Measurements from ENCODE around the gene TMEM44.
"Not testable (repeated sequence)": the region's sequence is repeated elsewhere in the genome, so short reads cannot be mapped to it uniquely, and the experiment has no call there.

TMEM44 gene

GRCh38 chr3:194630681-194631080, 2.5 kb downstream of the TMEM44 start:
- H4K91ac ChIP-seq (ENCODE audit: low read depth, low read length); H2BK120ac ChIP-seq (ENCODE audit: insufficient read depth, low read length, poor library complexity); H3K27ac ChIP-seq (ENCODE audit: low read depth, low read length); H3K23ac ChIP-seq (ENCODE audit: low read length); H3K14ac ChIP-seq (ENCODE audit: low read length); H3K18ac ChIP-seq (ENCODE audit: low read length); H3K4me3 ChIP-seq (ENCODE audit: low read depth, low read length); H4K12ac ChIP-seq (ENCODE audit: low read depth, low read length); H3K27me3 ChIP-seq (ENCODE audit: insufficient read depth, low read length); H3K79me1 ChIP-seq (ENCODE audit: low read length); H2BK5ac ChIP-seq (ENCODE audit: low read depth, low read length, poor library complexity); H2BK12ac ChIP-seq (ENCODE audit: low read length); H3K4ac ChIP-seq (ENCODE audit: low read depth, low read length); H3K9ac ChIP-seq (ENCODE audit: low read length); H3K4me1 ChIP-seq (ENCODE audit: control insufficient read depth in 1 of 2, insufficient read depth in 2 of 2, low read length in 2 of 2); H2AFZ ChIP-seq (ENCODE audit: insufficient read depth, low read length, poor library complexity); H2AK5ac ChIP-seq (ENCODE audit: low read length); H3K79me2 ChIP-seq (ENCODE audit: control insufficient read depth, insufficient read depth, low read length, poor library complexity); H3K4me2 ChIP-seq (ENCODE audit: low read length); DNase-seq; H4K8ac ChIP-seq (ENCODE audit: low read depth, low read length): not testable (repeated sequence)
- Histone ChIP-seq H3K36me3 (ENCODE audit: control insufficient read depth in 1 of 2, insufficient read depth in 2 of 2, low read length in 2 of 2) (peaks cover 19 to 26% of the 10 kb centered on the region in 2 experiments), H3K9me3 (ENCODE audit: insufficient read depth, low read depth, low read length) (peaks cover 16% of the 10 kb centered on the region)
- no CpG with 5 or more reads among the region's 29 CpGs for WGBS (ENCODE audit: extremely low coverage, insufficient coverage, insufficient read length)

GRCh38 chr3:194624956-194625355, 8.3 kb downstream of the TMEM44 start:
- Histone ChIP-seq H3K36me3 (ENCODE audit: control insufficient read depth in 1 of 2, insufficient read depth in 2 of 2, low read length in 2 of 2) (peaks cover 15 to 35% of the 10 kb centered on the region in 2 experiments), H3K4me2 (ENCODE audit: low read length) (no peak overlapping the region), H4K8ac (ENCODE audit: low read depth, low read length) (no peak overlapping the region), H4K12ac (ENCODE audit: low read depth, low read length) (no peak overlapping the region), H2BK120ac (ENCODE audit: insufficient read depth, low read length, poor library complexity) (no peak overlapping the region), H3K27me3 (ENCODE audit: insufficient read depth, low read length) (no peaks in the 10 kb centered on the region), H2BK5ac (ENCODE audit: low read depth, low read length, poor library complexity) (no peak overlapping the region), H2AFZ (ENCODE audit: insufficient read depth, low read length, poor library complexity) (no peak overlapping the region), H3K23ac (ENCODE audit: low read length) (no peak overlapping the region), H3K4me3 (ENCODE audit: low read depth, low read length) (peak overlapping the region; percentile 63), H3K79me1 (ENCODE audit: low read length) (no peaks in the 10 kb centered on the region), H3K9ac (ENCODE audit: low read length) (no peak overlapping the region), H3K79me2 (ENCODE audit: control insufficient read depth, insufficient read depth, low read length, poor library complexity) (no peaks in the 10 kb centered on the region), H3K18ac (ENCODE audit: low read length) (no peak overlapping the region), H3K9me3 (ENCODE audit: insufficient read depth, low read depth, low read length) (peaks cover 7% of the 10 kb centered on the region), H2BK12ac (ENCODE audit: low read length) (no peak overlapping the region), H3K4ac (ENCODE audit: low read depth, low read length) (no peak overlapping the region), H2AK5ac (ENCODE audit: low read length) (no peak overlapping the region), H3K4me1 (ENCODE audit: control insufficient read depth in 1 of 2, insufficient read depth in 2 of 2, low read length in 2 of 2) (peaks cover 0 to 4% of the 10 kb centered on the region in 2 experiments), H3K27ac (ENCODE audit: low read depth, low read length) (no peak overlapping the region), H3K14ac (ENCODE audit: low read length) (no peak overlapping the region), H4K91ac (ENCODE audit: low read depth, low read length) (no peak overlapping the region)
- WGBS (ENCODE audit: extremely low coverage, insufficient coverage, insufficient read length), result no CpG with 5 or more reads among the region's 6 CpGs
- DNase-seq, result no peak

- H2AFZ ChIP-seq (ENCODE audit: insufficient read depth, low read length, poor library complexity), result no peak overlapping the region
- no peak overlapping the region for H3K27ac ChIP-seq (ENCODE audit: low read depth, low read length)
- H3K79me1 ChIP-seq (ENCODE audit: low read length), result no peaks in the 10 kb centered on the region
- H3K23ac ChIP-seq (ENCODE audit: low read length), result no peak overlapping the region
- DNase-seq, result no peak
- H2BK12ac ChIP-seq (ENCODE audit: low read length), result no peak overlapping the region
- no peak overlapping the region for H4K12ac ChIP-seq (ENCODE audit: low read depth, low read length)
- H3K4me2 ChIP-seq (ENCODE audit: low read length), result no peak overlapping the region
- no peak overlapping the region for H3K18ac ChIP-seq (ENCODE audit: low read length)
- H3K9ac ChIP-seq (ENCODE audit: low read length), result no peak overlapping the region
- no peaks in the 10 kb centered on the region for H3K79me2 ChIP-seq (ENCODE audit: control insufficient read depth, insufficient read depth, low read length, poor library complexity)
- H3K9me3 ChIP-seq (ENCODE audit: insufficient read depth, low read depth, low read length), result peaks cover 2% of the 10 kb centered on the region
- no peak overlapping the region for H2AK5ac ChIP-seq (ENCODE audit: low read length)
- H3K36me3 ChIP-seq (ENCODE audit: control insufficient read depth in 1 of 2, insufficient read depth in 2 of 2, low read length in 2 of 2), result peaks cover 10 to 34% of the 10 kb centered on the region in 2 experiments
- H4K8ac ChIP-seq (ENCODE audit: low read depth, low read length), result no peak overlapping the region
- no peak overlapping the region for H3K14ac ChIP-seq (ENCODE audit: low read length)
- no peak overlapping the region for H2BK120ac ChIP-seq (ENCODE audit: insufficient read depth, low read length, poor library complexity)
- no peak overlapping the region for H2BK5ac ChIP-seq (ENCODE audit: low read depth, low read length, poor library complexity)
- no peak overlapping the region for H4K91ac ChIP-seq (ENCODE audit: low read depth, low read length)
- H3K4ac ChIP-seq (ENCODE audit: low read depth, low read length), result no peak overlapping the region
- WGBS (ENCODE audit: extremely low coverage, insufficient coverage, insufficient read length), result no CpG with 5 or more reads among the region's 25 CpGs
- H3K27me3 ChIP-seq (ENCODE audit: insufficient read depth, low read length), result no peaks in the 10 kb centered on the region
- H3K4me1 ChIP-seq (ENCODE audit: control insufficient read depth in 1 of 2, insufficient read depth in 2 of 2, low read length in 2 of 2), result peaks cover 0 to 4% of the 10 kb centered on the region in 2 experiments
- H3K4me3 ChIP-seq (ENCODE audit: low read depth, low read length), result no peak overlapping the region
These were observed 9.5 kb downstream of the TMEM44 start for GRCh38 chr3:194623449-194624290.

- no peak for DNase-seq
- no peaks in the 10 kb centered on the region for H3K79me1 ChIP-seq (ENCODE audit: low read length)
- H3K9me3 ChIP-seq (ENCODE audit: insufficient read depth, low read depth, low read length), result peaks cover 2% of the 10 kb centered on the region
- H3K4me3 ChIP-seq (ENCODE audit: low read depth, low read length), result no peak overlapping the region
- H2BK5ac ChIP-seq (ENCODE audit: low read depth, low read length, poor library complexity), result no peak overlapping the region
- no peak overlapping the region for H2BK12ac ChIP-seq (ENCODE audit: low read length)
- no peak overlapping the region for H3K18ac ChIP-seq (ENCODE audit: low read length)
- no peaks in the 10 kb centered on the region for H3K27me3 ChIP-seq (ENCODE audit: insufficient read depth, low read length)
- peaks cover 9 to 36% of the 10 kb centered on the region in 2 experiments for H3K36me3 ChIP-seq (ENCODE audit: control insufficient read depth in 1 of 2, insufficient read depth in 2 of 2, low read length in 2 of 2)
- H3K4me2 ChIP-seq (ENCODE audit: low read length), result no peak overlapping the region
- no peak overlapping the region for H4K8ac ChIP-seq (ENCODE audit: low read depth, low read length)
- H3K79me2 ChIP-seq (ENCODE audit: control insufficient read depth, insufficient read depth, low read length, poor library complexity), result no peaks in the 10 kb centered on the region
- no CpG with 5 or more reads among the region's 26 CpGs for WGBS (ENCODE audit: extremely low coverage, insufficient coverage, insufficient read length)
- H4K12ac ChIP-seq (ENCODE audit: low read depth, low read length), result no peak overlapping the region
- no peak overlapping the region for H2AFZ ChIP-seq (ENCODE audit: insufficient read depth, low read length, poor library complexity)
- no peak overlapping the region for H3K23ac ChIP-seq (ENCODE audit: low read length)
- no peak overlapping the region for H4K91ac ChIP-seq (ENCODE audit: low read depth, low read length)
- no peak overlapping the region for H3K27ac ChIP-seq (ENCODE audit: low read depth, low read length)
- H3K9ac ChIP-seq (ENCODE audit: low read length), result no peak overlapping the region
- H3K14ac ChIP-seq (ENCODE audit: low read length), result no peak overlapping the region
- no peak overlapping the region for H2BK120ac ChIP-seq (ENCODE audit: insufficient read depth, low read length, poor library complexity)
- peaks cover 0 to 4% of the 10 kb centered on the region in 2 experiments for H3K4me1 ChIP-seq (ENCODE audit: control insufficient read depth in 1 of 2, insufficient read depth in 2 of 2, low read length in 2 of 2)
- no peak overlapping the region for H2AK5ac ChIP-seq (ENCODE audit: low read length)
- no peak overlapping the region for H3K4ac ChIP-seq (ENCODE audit: low read depth, low read length)
These were observed 10.4 kb downstream of the TMEM44 start for GRCh38 chr3:194622621-194623340.

Data from trophoblast cell (in vitro differentiated cells and primary cell).